SW 1271 (cell line): ENCODE results near the gene MYOT.
A peak's percentile ranks its signal among the peaks of the same experiment; 100 is the strongest.
"Not testable (repeated sequence)": the region's sequence is repeated elsewhere in the genome, so short reads cannot be mapped to it uniquely, and the experiment has no call there.

Experiments used
- DNase-seq, 2 experiments: peaks; one replicate each; lab custom pipeline; 2025; lab: John Stamatoyannopoulos, UW

Gene MYOT

GRCh38 chr5:137856916-137857862, 10.5 kb upstream of the MYOT start:
- DNase-seq: no peak

- no peak for DNase-seq
Measured at GRCh38 chr5:137858223-137858916, 9.3 kb upstream of the MYOT start.

GRCh38 chr5:137858954-137859353, 8.7 kb upstream of the MYOT start:
- no peak for DNase-seq

GRCh38 chr5:137862251-137862650, 5.4 kb upstream of the MYOT start:
- no peak for DNase-seq

GRCh38 chr5:137863653-137864052, 4.0 kb upstream of the MYOT start:
- DNase-seq: not testable (repeated sequence)

- no peak for DNase-seq
Measured at GRCh38 chr5:137866541-137867388, 895 bp upstream of the MYOT start.

- no peak for DNase-seq
Measured at GRCh38 chr5:137870647-137871339, 3.1 kb downstream of the MYOT start.

GRCh38 chr5:137871571-137871970, 3.9 kb downstream of the MYOT start:
- DNase-seq: no peak

GRCh38 chr5:137872466-137872865, 4.8 kb downstream of the MYOT start:
- no peak for DNase-seq

- no peak for DNase-seq
Measured at GRCh38 chr5:137876101-137876500, 8.4 kb downstream of the MYOT start.

- DNase-seq: no peak
Measured at GRCh38 chr5:137880313-137880712, 12.7 kb downstream of the MYOT start.

- DNase-seq: no peak
Measured at GRCh38 chr5:137887831-137888230, 20.2 kb downstream of the MYOT start.

- DNase-seq: no peak
Measured at GRCh38 chr5:137888466-137888862, 20.8 kb downstream of the MYOT start.

- DNase-seq: peak; percentile 81 to 90
Measured at GRCh38 chr5:137888863-137889759, 21.5 kb downstream of the MYOT start, which contains the start of gene PKD2L2. Gene PKD2L2, plus strand, starts transcription at chr5:137889457. Its CDS starts 35 bp downstream, at chr5:137889492.

GRCh38 chr5:137890845-137891244, 23.2 kb downstream of the MYOT start:
- DNase-seq: no peak

- no peak for DNase-seq
Measured at GRCh38 chr5:137891849-137892248, 24.2 kb downstream of the MYOT start.

GRCh38 chr5:137894586-137894985, 26.9 kb downstream of the MYOT start:
- no peak for DNase-seq

GRCh38 chr5:137896560-137896959, 28.9 kb downstream of the MYOT start:
- no peak for DNase-seq

GRCh38 chr5:137899493-137899892, 31.8 kb downstream of the MYOT start:
- no peak for DNase-seq

GRCh38 chr5:137901011-137901817, 33.6 kb downstream of the MYOT start:
- no peak for DNase-seq
